HG03196 (cell line): ENCODE results near the gene MBD5.
A peak's percentile ranks its signal among the peaks of the same experiment; 100 is the strongest.

Source experiments
- ATAC-seq: cut with Tn5 transposase; IDR thresholded peaks from one replicate; pipeline ENCODE4 v1.9.1; 2021; ENCODE audit not compliant: unreplicated experiment

Gene MBD5

DNA sequence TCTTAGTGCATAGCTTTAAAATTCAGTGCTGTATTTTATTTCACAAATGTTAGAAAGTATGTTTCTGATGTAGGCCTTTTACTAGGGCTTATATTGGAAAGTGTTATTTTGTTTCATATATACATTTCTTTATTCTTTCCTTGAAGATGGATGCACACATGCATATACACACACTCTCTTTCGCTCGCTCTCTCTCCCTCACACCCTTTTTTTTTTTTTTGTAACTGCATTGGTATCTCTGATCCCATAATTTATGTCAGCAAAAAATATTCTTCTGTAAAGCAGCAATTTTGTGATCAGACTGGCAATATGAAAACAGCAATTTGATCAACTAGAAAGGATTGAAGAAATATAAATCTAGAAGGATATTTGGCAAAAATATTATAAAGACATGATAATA lies 2.0 kb downstream of the MBD5 start:
- no peak for ATAC-seq

GRCh38 chr2:148023861-148024260 lies 3.0 kb downstream of the MBD5 start:
- ATAC-seq, result peak; percentile 37

DNA sequence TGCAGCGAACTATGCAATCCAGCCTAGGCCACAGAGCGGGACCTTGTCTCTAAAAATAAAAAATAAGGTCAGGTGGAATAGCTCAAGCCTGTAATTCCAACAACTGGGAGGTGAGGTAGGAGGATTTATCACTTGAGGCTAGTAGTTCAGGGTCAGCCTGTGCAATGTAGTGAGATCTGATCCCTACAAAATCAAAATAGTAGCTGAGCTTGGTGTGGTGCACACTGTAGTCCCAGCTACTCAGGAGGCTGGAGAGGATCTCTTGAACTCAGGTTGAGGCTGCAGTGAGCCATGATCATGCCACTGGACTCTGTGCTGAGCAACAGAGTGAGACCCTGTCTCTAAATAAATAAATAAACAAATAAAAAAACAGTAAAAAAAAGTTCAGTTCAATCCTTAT lies 5.7 kb downstream of the MBD5 start:
- no peak for ATAC-seq

DNA sequence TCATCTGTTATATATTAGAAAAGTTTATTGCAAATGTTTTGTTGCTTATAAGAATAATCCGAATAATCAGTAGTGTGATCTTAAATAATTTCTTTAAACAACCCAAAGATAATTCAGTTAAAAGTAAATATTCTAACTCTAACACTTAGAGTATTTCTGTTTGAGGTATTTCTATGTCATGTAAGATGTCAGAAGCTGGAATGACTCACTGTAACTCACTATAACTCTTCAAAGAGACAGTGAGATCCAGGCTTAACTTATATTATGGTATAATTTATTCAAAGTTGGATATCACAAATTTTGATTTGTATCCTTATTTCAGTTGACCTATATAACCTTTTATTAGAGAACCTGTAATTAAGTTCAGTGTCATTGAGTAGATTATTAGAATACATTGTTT lies 6.9 kb downstream of the MBD5 start:
- no peak for ATAC-seq

GRCh38 chr2:148028781-148029180 lies 7.9 kb downstream of the MBD5 start:
- no peak for ATAC-seq

- no peak for ATAC-seq
Measured at GRCh38 chr2:148031152-148031551, 10.3 kb downstream of the MBD5 start.

GRCh38 chr2:148032215-148032614 lies 11.3 kb downstream of the MBD5 start:
- ATAC-seq, result no peak

- no peak for ATAC-seq
Measured at GRCh38 chr2:148039783-148040182, 18.9 kb downstream of the MBD5 start.

GRCh38 chr2:148042219-148042618 lies 21.3 kb downstream of the MBD5 start:
- peak; percentile 75 for ATAC-seq

- ATAC-seq, result no peak
Measured at GRCh38 chr2:148044322-148044721, 23.4 kb downstream of the MBD5 start.

DNA sequence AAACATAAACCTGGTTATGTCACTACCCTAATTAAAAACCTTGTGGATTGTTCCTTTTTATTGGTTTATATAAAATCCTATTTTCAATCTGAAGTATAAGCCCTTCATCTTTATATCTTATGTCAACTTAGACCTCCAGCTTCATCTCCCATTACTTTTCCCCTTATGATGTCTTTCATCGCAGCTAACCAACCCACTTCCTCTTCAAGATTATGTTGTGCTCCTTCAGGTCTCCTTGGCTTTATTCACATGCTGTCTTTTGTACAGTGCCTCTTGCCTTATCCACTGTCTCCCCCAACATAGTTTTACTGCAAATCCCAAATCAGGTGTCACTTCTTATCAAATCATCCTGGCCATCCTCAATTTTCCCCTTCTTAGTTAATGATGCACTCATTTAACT lies 25.9 kb downstream of the MBD5 start:
- ATAC-seq, result no peak

GRCh38 chr2:148048475-148049221 lies 27.8 kb downstream of the MBD5 start:
- ATAC-seq, result peak; percentile 64

- ATAC-seq, result no peak
Measured at GRCh38 chr2:148049284-148049683, 28.4 kb downstream of the MBD5 start.

DNA sequence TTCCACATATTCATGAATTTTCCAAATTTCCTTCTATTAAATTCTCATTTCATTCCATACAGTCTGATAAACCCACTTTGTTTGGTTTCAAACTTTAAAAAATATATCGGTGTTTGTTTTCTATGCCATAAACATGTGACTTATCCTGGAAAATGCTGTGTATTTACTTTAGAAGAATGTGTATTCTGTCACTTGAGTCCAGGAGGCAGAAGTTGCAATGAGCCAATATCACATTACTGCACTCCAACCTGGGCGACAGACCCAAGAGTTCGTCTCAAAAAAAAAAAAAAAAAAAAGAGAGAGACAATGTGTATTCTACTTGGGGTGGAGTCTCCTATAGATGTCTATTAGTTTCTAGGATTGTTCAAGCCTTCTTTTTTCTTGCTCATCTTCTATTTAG lies 31.8 kb downstream of the MBD5 start:
- ATAC-seq, result no peak

GRCh38 chr2:148058641-148059040 lies 37.8 kb downstream of the MBD5 start:
- ATAC-seq, result no peak

DNA sequence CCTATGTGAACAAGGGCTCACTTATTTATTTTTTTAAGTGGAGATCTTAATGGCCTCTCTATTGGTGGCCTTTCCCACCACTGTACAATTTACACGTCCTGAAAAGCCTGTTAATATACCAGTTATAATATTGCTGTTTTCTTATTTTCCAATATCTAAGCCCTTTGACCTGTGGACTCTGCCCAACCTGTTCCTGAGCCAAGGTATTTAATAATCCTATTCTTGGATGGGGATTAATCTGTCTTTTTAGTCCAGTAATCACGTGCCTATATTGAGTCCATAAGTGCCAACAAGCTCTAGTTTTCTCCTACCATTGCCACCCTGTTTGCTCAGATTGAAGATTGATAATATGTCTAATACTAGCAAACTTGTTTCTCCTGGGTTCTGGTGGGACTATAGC lies 42.7 kb downstream of the MBD5 start:
- no peak for ATAC-seq

DNA sequence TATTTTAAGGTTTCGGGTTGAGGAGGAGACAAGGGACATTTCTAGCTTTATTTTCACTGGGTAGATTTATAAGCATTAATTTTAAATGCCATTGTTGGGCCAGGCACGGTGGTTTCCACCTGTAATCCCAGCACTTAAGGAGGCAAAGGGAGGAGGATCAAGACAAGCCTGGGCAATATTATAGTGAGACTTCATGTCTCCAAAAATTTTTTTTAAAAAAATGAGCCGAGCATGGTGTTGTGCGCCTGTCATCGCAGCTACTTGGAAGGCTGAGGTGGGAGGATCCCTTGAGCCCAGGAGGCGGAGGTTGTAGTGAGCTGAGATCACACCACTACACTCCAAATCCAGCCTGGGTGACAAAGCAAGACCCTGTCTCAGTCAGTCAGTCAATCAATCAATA lies 45.0 kb downstream of the MBD5 start:
- no peak for ATAC-seq

GRCh38 chr2:148067801-148068200 lies 46.9 kb downstream of the MBD5 start:
- no peak for ATAC-seq

- no peak for ATAC-seq
Measured at GRCh38 chr2:148071351-148071750, 50.5 kb downstream of the MBD5 start.

GRCh38 chr2:148096012-148096411 lies 75.1 kb downstream of the MBD5 start:
- no peak for ATAC-seq

GRCh38 chr2:148102641-148103040 lies 81.8 kb downstream of the MBD5 start:
- no peak for ATAC-seq

DNA sequence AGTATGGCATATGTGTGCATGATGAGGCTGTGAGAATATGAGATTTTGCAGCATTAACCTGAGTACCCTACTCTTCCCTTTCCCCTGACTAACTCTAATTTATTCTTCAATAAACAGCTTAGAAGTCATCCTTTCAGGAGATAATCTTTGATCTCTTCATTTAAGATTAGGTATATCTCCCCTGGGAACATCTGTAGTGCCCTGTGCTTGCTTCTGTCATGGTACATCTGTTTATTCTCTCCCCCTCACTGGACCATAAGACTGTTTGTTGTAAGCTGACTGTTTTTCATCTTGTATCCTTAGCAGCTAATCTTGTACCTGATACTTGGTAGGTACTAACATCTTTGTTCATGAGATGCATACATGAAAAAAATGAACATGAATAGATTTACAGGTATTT lies 83.1 kb downstream of the MBD5 start:
- ATAC-seq, result no peak

DNA sequence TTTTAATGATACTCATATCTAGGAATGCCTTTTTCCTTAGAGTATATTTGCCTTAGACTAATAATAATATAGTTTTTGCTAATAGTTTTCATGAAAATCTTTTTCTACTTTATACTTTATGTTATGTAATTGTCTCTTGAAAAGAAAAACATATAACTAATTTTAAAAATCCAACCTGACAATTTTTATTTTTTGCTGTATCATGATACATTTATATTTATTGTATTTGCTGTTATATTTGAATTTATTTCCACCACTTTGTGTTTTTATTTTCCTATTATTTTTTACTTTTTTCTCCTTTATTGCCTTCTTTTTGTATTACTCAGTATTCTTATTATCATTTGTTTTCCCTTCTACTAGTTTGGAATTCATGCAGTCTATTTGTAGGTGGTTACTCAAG lies 85.4 kb downstream of the MBD5 start:
- ATAC-seq, result no peak
